Stimulated activated CD4-positive, alpha-beta T cell treated with anti-CD3 and anti-CD28 coated beads, Interleukin-12 subunit alpha, Interleukin-12 subunit beta, amount 100 ng/mL, for 48 hours (primary cell): Measurements from ENCODE around the gene GLP2R.

Source experiments
- DNase-seq, 3 donors: peaks; one replicate each; pipeline ENCODE4 v3.0.0-alpha.2; 2020; ENCODE audit warnings: low read depth in 2 of 3, low spot score in 1 of 3

The GLP2R gene

GRCh38 chr17:9845306-9845705 lies 19.6 kb downstream of the GLP2R start:
- no peak for DNase-seq

GRCh38 chr17:9850151-9850550 lies 24.4 kb downstream of the GLP2R start:
- DNase-seq: no peak

- DNase-seq: no peak
Observed at GRCh38 chr17:9854255-9854654, 28.5 kb downstream of the GLP2R start.

GRCh38 chr17:9855036-9855435 lies 29.3 kb downstream of the GLP2R start:
- no peak for DNase-seq

- no peak for DNase-seq
Observed at GRCh38 chr17:9859781-9860180, 34.1 kb downstream of the GLP2R start.

GRCh38 chr17:9860851-9861250 lies 35.1 kb downstream of the GLP2R start:
- DNase-seq: no peak

GRCh38 chr17:9862220-9862619 lies 36.5 kb downstream of the GLP2R start:
- no peak for DNase-seq

- DNase-seq: no peak
Observed at GRCh38 chr17:9862949-9863348, 37.2 kb downstream of the GLP2R start.

- DNase-seq: no peak
Observed at GRCh38 chr17:9865586-9865985, 39.9 kb downstream of the GLP2R start.

GRCh38 chr17:9868552-9868951 lies 42.8 kb downstream of the GLP2R start:
- no peak for DNase-seq

- DNase-seq: no peak
Observed at GRCh38 chr17:9872852-9873251, 47.1 kb downstream of the GLP2R start.

- DNase-seq: no peak
Observed at GRCh38 chr17:9874722-9875121, 49.0 kb downstream of the GLP2R start.

- DNase-seq: no peak
Observed at GRCh38 chr17:9875441-9875840, 49.7 kb downstream of the GLP2R start.

- no peak for DNase-seq
Observed at GRCh38 chr17:9878356-9878755, 52.6 kb downstream of the GLP2R start.

GRCh38 chr17:9878786-9879525 lies 53.2 kb downstream of the GLP2R start:
- no peak for DNase-seq

- DNase-seq: no peak
Observed at GRCh38 chr17:9880582-9880999, 54.9 kb downstream of the GLP2R start.

- DNase-seq: no peak
Observed at GRCh38 chr17:9883451-9883850, 57.7 kb downstream of the GLP2R start.

- no peak for DNase-seq
Observed at GRCh38 chr17:9886141-9886930, 60.6 kb downstream of the GLP2R start.

- DNase-seq: no peak
Observed at GRCh38 chr17:9887508-9887907, 61.8 kb downstream of the GLP2R start.

- peak in 1 of 3 donors; percentile 1 for DNase-seq
Observed at GRCh38 chr17:9890124-9890523, 64.4 kb downstream of the GLP2R start.

GRCh38 chr17:9893411-9894012 lies 67.8 kb downstream of the GLP2R start:
- DNase-seq: no peak

GRCh38 chr17:9894231-9894630 lies 68.5 kb downstream of the GLP2R start:
- DNase-seq: no peak
